ENCODE measurements around the gene BMF.

BMF gene

DNA sequence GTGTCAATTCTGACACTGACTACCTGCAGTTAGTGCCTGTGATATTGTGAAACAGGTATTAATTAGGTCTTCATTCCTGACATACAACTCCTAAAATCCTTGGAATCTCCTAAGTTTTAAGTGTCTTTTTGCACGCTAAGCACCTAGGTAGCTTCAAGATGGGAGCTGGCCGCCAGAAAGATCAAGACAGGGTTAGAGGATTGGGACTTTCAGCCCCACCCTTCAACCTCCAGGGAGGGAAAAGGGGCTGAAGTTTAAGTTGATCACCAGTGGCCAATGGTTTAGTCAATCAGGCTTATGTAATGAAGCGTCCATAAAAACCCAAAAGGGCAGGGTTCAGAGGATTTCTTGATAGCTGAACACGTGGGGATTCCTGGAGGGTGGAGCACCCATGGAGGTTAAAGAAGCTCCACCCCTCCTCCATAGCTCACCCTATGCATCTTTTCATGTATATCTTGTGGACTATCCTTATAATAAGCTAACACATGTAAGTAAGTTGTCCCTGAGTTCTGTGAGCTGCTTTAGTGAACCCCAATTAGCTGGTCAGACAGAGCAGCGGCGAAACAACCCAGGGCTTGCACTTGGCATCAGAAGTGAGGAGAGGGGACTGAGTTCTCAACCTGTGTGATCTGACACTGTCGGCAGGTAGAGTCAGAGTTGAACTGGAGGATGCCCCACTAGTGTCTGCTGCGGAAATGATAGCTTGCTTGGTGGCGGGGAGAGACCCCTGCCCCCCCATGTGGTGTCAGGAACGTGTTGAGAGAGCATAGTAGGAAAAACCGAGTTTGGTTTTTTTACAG is 56.9 kb downstream of the BMF start:
- Mint-ChIP-seq H3K4me1 (peaks cover 75 to 92% of the 10 kb centered on the region in 2 donors), H3K9me3 (peaks cover 0 to 4% of the 10 kb centered on the region in 2 donors), H3K27ac (no peak overlapping the region), H3K36me3 (peaks cover 6 to 22% of the 10 kb centered on the region in 2 donors), H3K27me3 (no peaks in the 10 kb centered on the region), H3K4me3 (no peak overlapping the region)
- ATAC-seq (replicated peaks), result no peak
- no peak for DNase-seq

DNA sequence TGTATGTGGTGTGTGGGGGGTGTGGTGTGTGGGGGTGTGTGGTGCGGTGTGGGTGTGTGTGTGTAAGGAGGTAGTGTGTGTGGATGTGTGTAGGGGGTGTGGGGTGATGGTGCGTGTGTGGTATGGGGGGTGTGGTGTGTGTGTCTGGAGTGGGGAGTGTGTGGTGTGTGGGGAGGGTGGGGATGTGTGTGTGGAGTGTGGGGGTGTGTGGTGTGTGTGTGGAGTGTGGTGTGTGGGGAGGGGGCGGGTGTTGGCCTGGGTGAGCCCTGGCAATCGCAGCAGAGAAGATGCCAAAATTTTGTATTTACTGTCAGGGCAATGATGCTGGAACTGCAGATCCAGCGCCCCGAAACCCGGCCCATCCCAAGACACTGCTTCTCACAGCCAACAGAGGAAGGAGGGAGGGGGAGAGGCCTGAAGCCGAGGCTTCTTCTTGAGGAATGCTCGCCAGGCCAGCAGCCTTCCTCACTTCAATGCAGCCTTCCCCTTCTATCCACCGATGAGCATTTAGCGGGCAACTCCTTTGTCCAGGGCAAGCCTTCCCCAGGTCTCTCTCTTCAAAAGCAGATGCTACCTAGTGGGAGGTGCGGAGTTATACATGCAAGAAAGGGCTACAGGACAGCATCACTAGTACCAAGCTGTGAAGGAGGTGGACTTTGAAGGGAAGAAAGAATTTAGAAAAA is 57.8 kb downstream of the BMF start:
- Mint-ChIP-seq H3K27me3 (no peaks in the 10 kb centered on the region), H3K4me1 (peaks cover 80 to 97% of the 10 kb centered on the region in 2 donors), H3K4me3 (no peak overlapping the region), H3K36me3 (peaks cover 6 to 22% of the 10 kb centered on the region in 2 donors), H3K9me3 (peaks cover 0 to 4% of the 10 kb centered on the region in 2 donors), H3K27ac (no peak overlapping the region)
- no peak for DNase-seq
- no peak for ATAC-seq (replicated peaks)

DNA sequence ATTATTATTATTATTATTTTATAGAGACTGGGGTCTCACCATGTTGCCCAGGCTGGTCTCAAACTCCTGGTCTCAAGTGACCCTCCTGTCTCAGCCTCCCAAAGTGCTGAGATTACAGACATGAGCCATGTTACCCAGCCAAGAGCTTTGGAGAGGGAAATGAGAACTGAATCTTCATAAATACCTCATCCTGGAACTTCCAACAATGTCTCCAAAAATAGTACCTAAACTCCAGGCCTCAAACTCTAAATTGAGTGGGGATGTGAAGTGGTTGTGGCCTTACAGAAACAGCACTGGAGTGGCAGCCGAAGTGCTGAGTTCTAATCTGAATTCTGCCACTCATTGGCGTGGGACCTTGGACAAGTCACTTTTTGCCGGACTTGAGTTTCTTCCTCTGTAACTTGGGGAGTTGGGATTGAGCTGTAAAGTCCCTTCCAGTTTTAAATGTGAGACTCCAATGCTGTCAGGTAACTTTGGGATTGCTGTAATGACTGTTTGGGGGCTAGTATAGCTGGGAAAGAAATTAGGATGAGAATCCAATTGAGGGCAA is 59.7 kb downstream of the BMF start:
- Mint-ChIP-seq H3K36me3 (peaks cover 6 to 22% of the 10 kb centered on the region in 2 donors), H3K9me3 (peaks cover 0 to 4% of the 10 kb centered on the region in 2 donors), H3K4me1 (peaks cover 78 to 97% of the 10 kb centered on the region in 2 donors), H3K27ac (peak overlapping the region; percentile 92), H3K4me3 (no peak overlapping the region), H3K27me3 (no peaks in the 10 kb centered on the region)
- DNase-seq (no peak), ATAC-seq (replicated peaks) (no peak)

DNA sequence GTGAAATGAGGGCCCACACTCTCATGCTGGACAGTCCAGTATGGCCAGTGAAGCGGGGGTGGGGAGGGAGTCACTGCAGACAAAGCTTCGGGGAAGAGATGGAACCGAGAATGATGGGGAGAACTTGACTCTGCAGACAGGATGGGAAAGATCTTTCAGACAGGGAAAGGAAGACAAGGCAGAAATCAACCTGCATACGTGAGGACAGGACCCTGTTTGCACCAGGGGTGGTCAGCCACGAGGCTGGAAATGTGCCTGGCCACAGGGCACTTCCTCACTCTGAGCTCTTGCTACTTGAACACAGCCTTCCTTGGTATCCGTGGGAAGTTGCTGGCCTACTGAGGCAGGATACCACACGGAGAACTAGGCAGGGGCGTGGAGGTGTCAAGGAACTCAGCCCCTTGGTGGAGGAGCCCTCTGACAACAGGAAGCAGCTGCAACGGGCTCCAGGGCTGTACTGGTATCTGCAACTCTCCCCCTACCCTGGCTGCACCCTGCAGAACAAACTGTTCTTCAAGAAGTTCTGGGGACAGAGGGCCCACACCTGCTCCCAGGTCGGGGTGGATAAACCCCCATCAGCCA is 60.4 kb downstream of the BMF start:
- peak overlapping the region; percentile 54 to 75 for H3K4me3 Mint-ChIP-seq
- H3K9me3 Mint-ChIP-seq, result peaks cover 0 to 4% of the 10 kb centered on the region in 2 donors
- H3K36me3 Mint-ChIP-seq, result peaks cover 2 to 17% of the 10 kb centered on the region in 2 donors
- H3K27me3 Mint-ChIP-seq, result no peaks in the 10 kb centered on the region
- H3K4me1 Mint-ChIP-seq, result peaks cover 73 to 92% of the 10 kb centered on the region in 2 donors
- peak in 1 of 2 donors; percentile 14 for ATAC-seq (replicated peaks)
- DNase-seq, result no peak
- H3K27ac Mint-ChIP-seq, result peak overlapping the region; percentile 98

DNA sequence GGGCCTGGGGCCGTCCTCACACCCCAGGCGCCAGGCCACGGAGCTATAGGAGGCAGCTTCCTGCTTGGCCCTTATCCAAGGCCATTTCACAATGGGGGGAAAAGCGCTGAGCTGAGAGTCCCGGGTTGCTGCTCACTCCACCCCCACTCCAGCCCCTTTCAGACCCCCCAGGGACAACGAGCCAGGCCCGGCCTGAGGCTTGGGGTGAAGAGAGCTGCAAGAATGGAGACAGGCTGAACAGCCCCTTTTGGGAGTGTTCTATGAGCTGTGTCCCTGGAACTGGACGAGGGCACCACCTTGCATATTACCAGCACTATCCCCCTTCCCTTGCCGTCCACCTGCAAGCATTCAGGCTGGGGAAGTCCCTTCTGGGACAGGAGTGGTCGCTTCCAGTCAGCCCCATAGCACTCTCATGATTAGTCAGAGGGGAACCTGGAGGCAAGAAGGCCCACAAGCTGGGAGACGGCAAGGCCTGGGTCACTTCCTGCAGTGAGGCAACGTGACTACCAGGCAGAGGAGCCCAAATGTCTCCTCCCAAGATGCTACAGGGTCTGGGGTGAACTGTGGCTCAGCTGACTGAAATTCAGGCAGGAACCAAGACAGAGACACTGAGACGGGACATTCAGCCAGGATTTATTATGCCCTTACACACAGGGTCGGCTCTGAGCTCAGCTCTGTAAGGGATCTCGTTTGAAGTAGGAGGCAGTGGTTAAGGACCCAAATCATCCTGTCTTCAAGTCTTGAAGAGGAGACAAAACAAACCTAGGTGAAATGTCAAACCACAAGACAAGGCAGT is 61.1 kb downstream of the BMF start:
- Mint-ChIP-seq H3K4me3 (peak overlapping the region; percentile 54 to 75), H3K27me3 (no peaks in the 10 kb centered on the region), H3K27ac (peak overlapping the region; percentile 98), H3K9me3 (peaks cover 0 to 4% of the 10 kb centered on the region in 2 donors), H3K36me3 (peaks cover 0 to 17% of the 10 kb centered on the region in 2 donors), H3K4me1 (peaks cover 67 to 85% of the 10 kb centered on the region in 2 donors)
- peak; percentile 74 to 80 for ATAC-seq (replicated peaks)
- DNase-seq, result peak; percentile 76

DNA sequence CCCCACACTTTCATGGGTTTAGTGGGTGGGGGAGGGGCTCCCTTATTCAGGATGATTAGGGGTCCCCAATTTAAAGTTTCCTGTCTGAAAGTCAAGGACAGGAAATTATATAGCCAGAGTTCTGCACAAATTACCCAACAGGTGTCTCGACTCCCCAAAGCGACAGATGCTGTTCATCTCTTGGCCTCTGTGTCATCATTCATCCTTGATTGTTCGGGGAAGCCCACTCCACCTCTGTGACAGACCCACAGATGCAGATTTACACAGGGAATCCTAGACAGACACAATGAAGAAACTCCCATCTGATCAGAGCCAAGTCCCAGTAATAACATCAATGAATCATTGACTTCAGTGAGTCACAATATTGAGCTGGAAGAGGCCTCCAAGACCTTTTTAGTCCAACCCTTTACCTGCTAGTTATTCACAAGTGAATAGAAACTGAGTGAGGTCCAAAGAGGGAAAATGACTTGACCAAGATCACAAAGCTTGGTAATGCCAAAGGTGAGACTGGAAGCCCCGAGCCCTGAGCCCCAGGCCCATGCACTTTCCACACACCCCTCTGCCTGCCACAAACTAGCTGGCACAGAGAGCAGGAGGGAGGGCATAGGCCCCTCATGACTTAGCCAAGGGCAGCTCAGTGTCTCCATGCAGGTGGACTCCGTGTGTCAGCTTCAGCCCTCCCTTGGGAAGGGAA is 61.8 kb downstream of the BMF start:
- no peak for DNase-seq
- H3K27me3 Mint-ChIP-seq, result no peaks in the 10 kb centered on the region
- H3K27ac Mint-ChIP-seq, result peak overlapping the region; percentile 98
- peaks cover 64 to 78% of the 10 kb centered on the region in 2 donors for H3K4me1 Mint-ChIP-seq
- H3K36me3 Mint-ChIP-seq, result peaks cover 0 to 17% of the 10 kb centered on the region in 2 donors
- peaks cover 0 to 4% of the 10 kb centered on the region in 2 donors for H3K9me3 Mint-ChIP-seq
- ATAC-seq (replicated peaks), result peak; percentile 1 to 3
- H3K4me3 Mint-ChIP-seq, result no peak overlapping the region

DNA sequence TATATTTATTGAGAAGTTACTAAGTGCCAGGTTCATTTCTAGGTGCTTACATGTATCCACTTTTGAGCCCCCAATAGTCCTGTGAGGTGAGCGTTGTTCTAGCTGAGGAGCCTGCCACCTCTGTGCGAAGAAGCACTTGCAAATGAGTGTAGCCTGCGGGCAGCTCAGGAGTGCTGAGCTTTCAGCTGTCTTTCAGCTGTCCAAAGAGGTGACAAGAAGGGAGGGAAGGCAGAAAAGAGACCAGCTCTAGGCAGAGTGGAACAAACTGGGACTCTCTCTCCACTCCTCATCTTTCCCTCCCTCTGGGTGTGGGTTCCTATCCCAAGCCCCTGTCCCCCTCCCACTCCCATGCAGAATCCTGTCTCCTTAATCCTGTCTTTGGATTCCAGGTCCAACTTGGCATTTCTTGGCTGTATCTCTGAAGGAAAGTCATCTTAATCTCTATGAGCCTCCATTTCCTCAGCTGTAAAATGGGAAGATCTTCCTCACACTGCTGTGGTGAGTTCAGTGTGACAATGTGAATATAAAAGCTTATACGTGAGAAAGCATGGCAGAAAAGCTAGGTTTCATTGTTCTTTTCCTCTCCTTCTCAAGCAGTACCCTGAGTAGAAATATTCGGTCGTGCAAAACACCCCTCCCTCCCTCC is 63.0 kb downstream of the BMF start:
- H3K9me3 Mint-ChIP-seq, result peaks cover 0 to 4% of the 10 kb centered on the region in 2 donors
- DNase-seq (no peak), ATAC-seq (replicated peaks) (peak in 1 of 2 donors; percentile 4)
- H3K4me1 Mint-ChIP-seq, result peaks cover 60 to 68% of the 10 kb centered on the region in 2 donors
- H3K36me3 Mint-ChIP-seq, result peaks cover 0 to 17% of the 10 kb centered on the region in 2 donors
- H3K27ac Mint-ChIP-seq, result peak overlapping the region; percentile 95
- peak overlapping the region; percentile 19 to 75 for H3K4me3 Mint-ChIP-seq
- H3K27me3 Mint-ChIP-seq, result no peaks in the 10 kb centered on the region

DNA sequence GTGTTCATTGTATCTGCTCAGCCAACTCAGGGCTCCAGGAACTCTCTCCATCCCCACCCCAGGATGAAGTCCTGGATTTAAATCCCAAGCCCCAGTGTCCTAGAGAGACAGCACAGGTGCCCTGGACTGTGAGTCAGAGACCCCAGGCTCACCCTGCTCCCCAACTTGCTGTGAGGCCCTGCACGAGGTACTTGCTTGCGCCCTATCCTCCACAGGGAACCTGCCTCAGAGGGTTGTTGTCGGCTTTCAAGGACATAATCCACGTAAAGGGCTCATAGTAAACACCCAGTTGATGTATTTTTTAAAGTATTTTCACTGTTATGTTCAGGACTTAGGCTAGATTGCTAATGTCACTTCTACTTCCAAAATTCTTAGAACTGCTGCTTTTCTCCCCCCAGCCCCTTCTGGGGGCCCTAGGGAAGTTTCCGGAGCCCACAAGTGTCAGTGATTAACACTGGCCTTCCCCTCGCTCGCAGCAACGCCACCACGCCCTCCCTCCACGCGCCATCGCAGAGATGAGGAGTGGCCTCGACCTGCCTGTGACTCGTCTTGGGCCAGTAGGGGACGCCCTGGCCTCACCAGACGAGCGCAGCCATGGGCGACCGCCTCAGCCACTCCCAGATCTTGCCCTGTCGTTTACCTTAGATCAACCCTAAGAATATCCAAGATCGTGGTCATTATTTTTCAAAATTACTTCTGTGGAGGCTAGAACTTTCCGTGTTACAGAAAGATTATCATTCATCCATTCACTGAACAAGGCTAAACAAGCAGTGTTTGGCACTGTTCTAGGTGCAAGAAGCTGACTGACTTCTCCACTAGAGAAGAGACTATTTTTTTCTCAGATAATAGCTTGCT is 63.7 kb downstream of the BMF start:
- peaks cover 0 to under 1% of the 10 kb centered on the region in 2 donors for H3K9me3 Mint-ChIP-seq
- peak overlapping the region; percentile 95 for H3K27ac Mint-ChIP-seq
- H3K27me3 Mint-ChIP-seq, result no peaks in the 10 kb centered on the region
- ATAC-seq (replicated peaks) (peak; percentile 83), DNase-seq (peak; percentile 88)
- peak overlapping the region; percentile 75 to 81 for H3K4me3 Mint-ChIP-seq
- peaks cover 0 to 12% of the 10 kb centered on the region in 2 donors for H3K36me3 Mint-ChIP-seq
- peaks cover 57 to 70% of the 10 kb centered on the region in 2 donors for H3K4me1 Mint-ChIP-seq

DNA sequence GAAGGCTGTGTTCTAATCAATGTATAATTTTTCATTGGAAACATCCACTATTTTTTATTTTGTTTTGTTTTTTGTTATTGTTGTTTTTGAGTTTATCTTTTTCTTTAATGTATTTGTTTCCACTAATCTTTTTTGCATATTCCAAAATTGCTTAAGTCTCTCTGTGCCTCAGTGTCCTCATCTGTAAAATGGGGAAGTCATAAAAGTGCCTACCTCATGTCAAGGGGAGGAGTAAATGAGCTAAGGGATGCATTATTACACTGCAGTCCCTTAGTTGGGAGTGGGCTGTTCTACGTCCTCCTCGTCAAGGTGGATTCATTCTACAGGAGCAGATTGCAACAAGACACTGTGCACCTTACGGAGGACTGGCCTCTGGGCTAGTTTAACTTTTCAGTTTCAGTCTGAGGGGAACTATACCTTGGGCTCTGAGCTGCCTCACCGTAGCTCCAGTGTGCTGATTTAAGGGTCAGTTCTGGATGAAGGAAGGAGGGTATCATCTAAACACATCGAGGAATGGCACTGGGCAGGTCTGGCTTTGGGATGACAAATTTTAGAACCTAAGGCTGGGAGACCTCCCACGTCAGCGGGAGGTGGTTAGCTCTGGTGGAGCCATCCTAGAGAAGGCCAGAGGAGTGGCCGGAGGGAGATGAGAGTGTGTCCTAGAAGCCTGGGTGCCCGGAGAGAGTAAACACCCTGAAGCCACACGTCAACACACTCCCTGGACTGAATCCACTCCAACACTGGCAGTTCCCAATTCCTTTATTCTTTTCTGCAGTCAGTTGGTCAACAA is 64.6 kb downstream of the BMF start:
- H3K4me3 Mint-ChIP-seq, result peak overlapping the region; percentile 19 to 81
- no peaks in the 10 kb centered on the region for H3K9me3 Mint-ChIP-seq
- peak overlapping the region; percentile 95 for H3K27ac Mint-ChIP-seq
- no peak for DNase-seq
- no peak for ATAC-seq (replicated peaks)
- peaks cover 0 to 6% of the 10 kb centered on the region in 2 donors for H3K36me3 Mint-ChIP-seq
- H3K4me1 Mint-ChIP-seq, result peaks cover 49 to 66% of the 10 kb centered on the region in 2 donors
- H3K27me3 Mint-ChIP-seq, result no peaks in the 10 kb centered on the region

DNA sequence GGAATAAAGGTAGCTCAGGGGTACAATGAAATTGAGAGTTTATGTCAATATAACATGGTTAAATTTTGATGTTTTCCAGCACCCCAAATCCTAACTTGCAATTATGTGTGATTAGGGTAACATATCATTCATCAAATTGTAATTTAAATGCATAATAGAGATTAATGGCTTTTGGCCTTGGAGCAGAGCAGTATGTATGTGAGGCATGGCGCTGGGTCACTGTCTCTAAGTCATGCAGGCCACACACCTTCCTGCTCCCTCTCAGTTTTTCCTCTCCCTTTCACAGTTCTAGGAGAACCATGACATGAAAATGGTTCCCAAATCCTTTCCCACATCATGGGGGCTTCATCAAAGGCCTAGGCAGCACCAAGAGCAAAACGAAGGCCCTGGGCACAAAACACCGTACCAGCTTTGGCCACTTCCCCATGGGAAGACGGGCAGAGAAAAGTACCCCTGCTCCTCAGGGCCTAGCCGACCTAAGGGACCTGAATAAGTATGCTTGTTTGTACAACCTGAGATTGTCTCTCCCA is 65.8 kb downstream of the BMF start:
- Mint-ChIP-seq H3K36me3 (peaks cover 5 to 12% of the 10 kb centered on the region in 2 donors), H3K9me3 (no peaks in the 10 kb centered on the region), H3K27ac (no peak overlapping the region), H3K4me1 (peaks cover 42 to 64% of the 10 kb centered on the region in 2 donors), H3K4me3 (no peak overlapping the region), H3K27me3 (no peaks in the 10 kb centered on the region)
- DNase-seq (no peak), ATAC-seq (replicated peaks) (no peak)

DNA sequence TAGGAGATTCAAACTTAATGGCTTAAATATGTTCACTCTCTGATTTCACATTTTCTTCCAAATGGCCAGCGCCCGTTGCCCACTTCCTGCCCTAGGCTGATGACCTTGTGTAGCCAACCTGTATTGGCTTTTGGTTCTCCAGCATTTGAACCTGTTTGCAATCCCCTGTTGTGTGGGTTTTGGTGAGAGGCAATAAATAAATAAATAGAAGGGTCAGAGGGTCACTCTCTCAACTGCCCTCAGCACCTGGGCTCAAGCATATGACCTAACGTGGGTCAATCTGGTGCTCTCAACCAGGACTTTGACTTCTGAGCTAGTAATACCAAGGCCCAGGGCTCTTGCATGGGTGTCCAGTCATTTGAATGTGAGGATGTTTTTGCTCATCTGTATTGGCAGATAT is 67.9 kb downstream of the BMF start:
- Mint-ChIP-seq H3K4me1 (peaks cover 38 to 63% of the 10 kb centered on the region in 2 donors), H3K27ac (no peak overlapping the region), H3K36me3 (peaks cover 20 to 27% of the 10 kb centered on the region in 2 donors), H3K9me3 (no peaks in the 10 kb centered on the region), H3K4me3 (no peak overlapping the region), H3K27me3 (no peaks in the 10 kb centered on the region)
- DNase-seq (no peak), ATAC-seq (replicated peaks) (no peak)

Measured in stimulated activated naive B cell treated with anti-CD40 and anti-IgM and Interleukin-4, amounts not matched to agents 10 μg/mL and 1 μg/mL and 100 μg/mL, for 72 hours (primary cell).